CD1c-positive myeloid dendritic cell (primary cell): Measurements from ENCODE around the gene RNF213.
"Not testable (repeated sequence)": the region's sequence is repeated elsewhere in the genome, so short reads cannot be mapped to it uniquely, and the experiment has no call there.

Source experiments
- DNase-seq: peaks from one replicate; pipeline ENCODE4 v3.0.0-alpha.2; 2016; ENCODE audit errors: extremely low spot score

RNF213 gene

DNA sequence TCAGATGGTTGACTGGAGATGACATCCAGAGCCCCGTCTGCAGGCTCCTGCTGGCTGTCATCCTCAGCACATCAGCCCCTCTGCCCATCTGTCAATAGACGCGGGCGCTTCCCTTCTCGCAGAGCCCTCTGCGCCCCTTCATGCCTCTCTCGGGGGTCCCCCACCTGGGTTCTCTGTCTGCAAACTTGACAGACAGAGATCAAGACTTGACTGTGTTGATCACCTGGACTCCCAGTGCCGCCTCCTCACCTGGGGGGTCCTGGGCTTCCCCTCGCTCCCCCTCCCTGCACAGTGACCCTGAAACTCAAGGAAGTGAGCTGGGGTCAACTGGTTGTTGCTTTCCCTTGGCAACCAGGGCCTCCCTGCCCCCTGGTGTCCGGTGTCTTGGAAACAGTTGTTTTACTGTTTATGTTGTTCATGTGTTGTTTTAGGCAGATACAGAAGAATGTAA, 31.9 kb downstream of the RNF213 start:
- DNase-seq: no peak

- DNase-seq: peak; percentile 79
Observed at GRCh38 chr17:80294210-80294609, 33.6 kb downstream of the RNF213 start.

- DNase-seq: no peak
Observed at GRCh38 chr17:80294653-80295052, 34.0 kb downstream of the RNF213 start.

DNA sequence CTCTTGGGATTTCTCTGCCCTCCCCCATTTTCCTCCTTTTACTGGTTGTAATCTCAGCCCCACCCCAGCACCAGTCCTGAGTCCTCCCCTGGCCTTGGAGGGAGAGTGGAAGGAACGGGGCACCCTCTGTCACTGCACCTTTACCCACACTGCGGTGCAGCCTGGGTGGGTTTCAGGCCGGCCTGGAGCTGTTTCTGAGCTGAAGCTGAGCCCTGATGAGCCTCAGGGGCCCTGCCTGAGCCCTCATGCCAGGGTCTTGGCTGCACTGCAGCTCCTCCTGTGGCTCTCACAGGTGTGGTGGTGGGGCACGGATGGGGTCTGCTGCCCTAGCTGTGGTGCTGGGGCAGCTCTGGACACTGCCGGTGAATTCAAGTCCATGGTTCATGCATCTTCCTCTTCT, 34.5 kb downstream of the RNF213 start:
- DNase-seq: no peak

DNA sequence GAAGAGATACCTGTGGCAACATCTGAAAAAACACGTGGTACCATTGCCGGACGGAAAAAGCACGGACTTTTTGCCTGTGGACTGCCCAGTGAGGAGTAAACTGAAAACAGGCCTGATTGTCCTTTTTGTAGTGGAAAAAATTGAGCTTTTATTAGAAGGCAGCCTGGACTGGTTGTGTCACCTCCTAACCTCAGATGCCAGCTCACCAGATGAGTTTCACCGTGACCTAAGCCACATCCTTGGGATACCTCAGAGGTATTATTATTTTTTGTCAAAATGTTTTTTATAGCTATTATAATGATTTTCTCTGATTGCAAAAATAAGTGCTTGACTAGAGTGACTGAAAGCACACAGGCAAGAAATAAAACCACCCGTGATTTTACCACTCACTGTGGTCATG, 34.9 kb downstream of the RNF213 start:
- no peak for DNase-seq

DNA sequence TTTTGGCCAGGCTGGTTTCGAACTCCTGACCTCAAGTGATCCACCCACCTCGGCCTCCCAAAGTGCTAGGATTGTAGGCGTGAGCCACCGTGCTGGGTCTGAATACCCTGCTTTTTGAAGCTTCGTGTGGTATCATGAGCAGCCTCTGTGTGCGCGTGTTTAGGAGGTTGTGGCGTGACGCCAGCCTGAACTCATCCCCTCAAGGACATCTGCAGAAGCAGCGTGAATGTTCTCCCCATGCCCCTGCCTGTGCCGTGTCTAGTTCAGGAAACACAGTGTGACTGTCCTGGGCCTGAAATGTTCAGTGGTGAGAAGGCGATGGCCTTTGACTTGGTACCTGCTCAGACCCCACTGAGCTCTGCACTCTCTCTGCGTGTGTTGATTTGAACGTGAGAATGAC, 35.6 kb downstream of the RNF213 start:
- DNase-seq: no peak

DNA sequence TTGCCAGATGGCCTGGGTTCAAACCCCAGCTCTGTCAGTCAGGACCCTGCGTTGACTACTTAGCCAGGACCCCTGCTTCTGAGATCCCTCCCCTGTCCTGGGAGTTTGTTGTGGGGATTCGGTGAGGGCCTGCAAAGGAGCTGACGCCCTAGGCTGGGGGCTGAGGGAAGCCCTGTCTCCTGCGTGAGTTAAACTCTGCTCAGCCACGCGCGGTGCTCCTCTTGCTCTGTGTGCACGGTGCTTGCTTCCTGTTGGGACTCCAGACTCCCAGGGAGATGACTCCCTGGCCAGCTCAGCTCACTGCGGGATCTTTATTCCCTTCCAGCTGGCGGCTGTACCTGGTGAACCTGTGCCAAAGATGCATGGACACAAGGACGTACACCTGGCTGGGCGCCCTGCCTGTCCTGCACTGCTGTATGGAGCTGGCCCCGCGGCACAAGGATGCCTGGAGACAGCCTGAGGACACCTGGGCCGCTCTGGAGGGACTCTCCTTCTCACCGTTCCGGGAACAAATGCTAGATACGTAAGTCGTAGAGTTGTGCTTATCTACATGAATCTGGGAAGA, 37.4 kb downstream of the RNF213 start:
- no peak for DNase-seq

- DNase-seq: not testable (repeated sequence)
Observed at GRCh38 chr17:80299350-80300100, 38.9 kb downstream of the RNF213 start.

GRCh38 chr17:80300756-80301155, 40.1 kb downstream of the RNF213 start:
- DNase-seq: not testable (repeated sequence)

- no peak for DNase-seq
Observed at GRCh38 chr17:80303824-80304223, 43.2 kb downstream of the RNF213 start.

DNA sequence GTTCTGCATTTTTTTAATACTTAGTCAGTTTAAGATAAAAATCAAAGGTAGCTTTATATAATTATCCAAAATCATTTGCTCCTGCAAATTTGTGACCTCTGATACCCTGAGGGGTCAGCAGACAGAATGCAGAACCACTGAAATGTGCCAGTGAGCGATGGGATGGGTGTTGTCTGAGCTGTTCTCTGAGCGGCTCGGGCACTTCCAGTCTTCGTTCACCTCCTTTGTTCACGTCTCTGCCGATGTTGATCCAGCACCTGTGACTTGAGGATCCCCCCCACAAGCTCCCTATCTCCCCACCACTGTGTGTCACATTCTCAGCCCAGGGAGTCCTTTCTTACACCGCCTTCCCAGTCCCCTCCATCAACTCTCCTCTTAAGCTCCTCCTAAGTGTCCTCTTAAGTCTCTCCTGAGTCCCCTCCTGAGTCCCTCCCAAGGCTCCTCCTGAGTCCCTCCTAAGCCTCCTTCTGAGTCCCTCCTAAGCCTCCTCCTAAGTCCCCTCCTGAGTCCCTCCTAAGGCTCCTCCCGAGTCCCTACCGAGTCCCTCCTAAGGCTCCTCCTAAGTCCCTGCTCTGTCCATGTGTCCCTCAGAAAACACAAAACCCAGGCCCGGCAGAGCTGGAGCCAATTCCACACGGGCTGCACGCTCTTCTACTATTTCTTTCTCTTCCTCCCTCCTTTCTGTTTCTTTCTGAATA, 47.5 kb downstream of the RNF213 start:
- no peak for DNase-seq

- DNase-seq: no peak
Observed at GRCh38 chr17:80308692-80309517, 48.3 kb downstream of the RNF213 start.

- no peak for DNase-seq
Observed at GRCh38 chr17:80311216-80311827, 50.7 kb downstream of the RNF213 start.

DNA sequence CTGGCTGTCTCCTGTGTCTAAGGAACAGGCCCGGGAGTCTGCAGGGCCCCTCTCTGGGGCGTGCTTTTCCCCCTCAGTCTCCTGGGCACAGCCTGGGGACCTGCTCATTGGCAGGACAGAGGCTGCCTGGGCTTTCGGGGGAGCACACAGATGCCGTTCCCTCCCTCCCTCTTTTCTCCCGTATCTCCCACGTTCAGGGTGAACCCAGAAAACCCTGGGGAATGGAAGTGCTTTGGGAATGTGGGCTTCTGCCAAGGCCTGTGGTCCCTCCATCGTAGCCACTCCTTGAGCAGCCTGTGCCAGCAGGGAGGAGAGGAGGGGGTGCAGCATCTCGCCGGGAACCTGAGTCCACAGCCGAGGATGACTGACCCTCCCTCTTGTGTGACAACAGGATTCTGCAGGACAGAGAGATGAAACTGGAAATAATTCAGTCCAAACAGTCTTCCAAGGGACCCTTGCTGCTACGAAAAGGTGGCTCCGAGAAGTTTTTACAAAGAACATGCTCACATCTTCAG, 52.0 kb downstream of the RNF213 start:
- DNase-seq: no peak

- DNase-seq: no peak
Observed at GRCh38 chr17:80313160-80313829, 52.6 kb downstream of the RNF213 start.

GRCh38 chr17:80313946-80314345, 53.3 kb downstream of the RNF213 start:
- not testable (repeated sequence) for DNase-seq

DNA sequence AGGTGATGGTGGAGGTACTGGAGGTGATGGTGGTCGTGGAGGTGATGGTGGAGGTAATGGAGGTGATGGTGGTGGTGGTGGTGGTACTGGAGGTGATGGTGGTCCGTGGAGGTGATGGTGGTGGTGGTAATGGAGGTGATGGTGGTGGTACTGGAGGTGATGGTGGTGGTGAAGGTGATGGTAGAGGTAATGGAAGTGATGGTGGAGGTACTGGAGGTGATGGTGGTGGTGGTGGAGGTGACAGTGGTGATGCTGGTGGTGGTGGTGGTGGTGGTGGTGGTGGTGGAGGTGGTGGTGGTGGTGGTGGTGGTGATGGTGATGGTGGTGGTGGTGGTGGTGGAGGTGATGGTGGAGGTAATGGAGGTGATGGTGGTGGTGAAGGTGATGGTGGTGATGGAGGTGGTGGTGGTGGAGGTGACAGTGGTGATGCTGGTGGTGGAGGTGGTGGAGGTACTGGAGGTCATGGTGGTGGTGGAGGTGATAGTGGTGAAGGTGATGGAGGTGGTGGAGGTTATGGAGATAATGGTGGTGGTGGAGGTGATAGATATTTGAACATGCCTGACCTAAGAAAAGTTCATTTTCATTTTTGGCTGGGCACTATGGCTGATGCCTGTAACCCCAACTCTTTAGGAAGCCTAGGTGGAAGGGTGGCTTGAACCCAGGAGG, 55.0 kb downstream of the RNF213 start:
- DNase-seq: no peak

- DNase-seq: no peak
Observed at GRCh38 chr17:80316431-80316830, 55.8 kb downstream of the RNF213 start.

- DNase-seq: no peak
Observed at GRCh38 chr17:80316927-80317705, 56.5 kb downstream of the RNF213 start.

DNA sequence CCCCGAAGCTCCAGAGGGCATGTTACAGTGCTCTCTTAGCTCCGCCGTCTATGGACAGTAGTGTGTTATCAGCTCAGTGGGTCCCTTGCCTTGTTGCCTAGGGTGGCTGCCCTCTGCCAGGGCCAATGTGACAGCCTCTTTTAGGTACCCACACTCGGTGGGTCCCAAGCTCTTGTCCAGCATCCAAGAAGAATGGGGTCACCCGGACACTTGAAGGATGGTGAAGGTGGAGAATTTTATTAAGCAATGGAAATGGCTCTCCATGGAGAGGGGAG, 57.0 kb downstream of the RNF213 start:
- no peak for DNase-seq
